Measurements from ENCODE around the gene LMF2. TPM values are rescaled to one million over a fixed set of nuclear protein-coding genes. Genes with fewer than 3 reads are reported as not detected.

Gene LMF2
- total RNA-seq, 1 donor from 2014 or later: 57.0 TPM

- Histone ChIP-seq H3K4me3 (no peak overlapping the region), H3K9me3 (no peaks in the 10 kb centered on the region), H3K36me3 (peaks cover 0 to 31% of the 10 kb centered on the region in 2 donors), H3K27me3 (no peaks in the 10 kb centered on the region), H3K27ac (no peak overlapping the region), H3K4me1 (peaks cover 45% of the 10 kb centered on the region)
- DNase-seq (ENCODE audit: extremely low spot score in 2 of 2): no peak
- intact Hi-C loops (cut with DNase I): loop anchor here (5.0 kb wide), 1 partner anchor 567 kb away; no protein-coding TSS in a partner anchor
- no peak for TF ChIP-seq POLR2AphosphoS5 (IDR thresholded peaks at IDR 0.05; ENCODE audit: insufficient read depth in 1 of 2, low read depth in 1 of 2)
- no peak for TF ChIP-seq CTCF (IDR thresholded peaks at IDR 0.05)
- TF ChIP-seq POLR2A (IDR thresholded peaks at IDR 0.05): no peak
Measured at GRCh38 chr22:50504369-50505211, 2.9 kb downstream of the LMF2 start.

- no peak overlapping the region for H3K4me3 ChIP-seq
- H3K4me1 ChIP-seq: peaks cover 35% of the 10 kb centered on the region
- no peak overlapping the region for H3K27ac ChIP-seq
- no peak for DNase-seq (ENCODE audit: extremely low spot score in 2 of 2)
- peaks cover 0 to 31% of the 10 kb centered on the region in 2 donors for H3K36me3 ChIP-seq
- no peak for TF ChIP-seq CTCF (IDR thresholded peaks at IDR 0.05)
- TF ChIP-seq POLR2A (IDR thresholded peaks at IDR 0.05): no peak
- no peak for TF ChIP-seq POLR2AphosphoS5 (IDR thresholded peaks at IDR 0.05; ENCODE audit: insufficient read depth in 1 of 2, low read depth in 1 of 2)
- H3K9me3 ChIP-seq: no peaks in the 10 kb centered on the region
- intact Hi-C loops (cut with DNase I): no loop called here
- no peaks in the 10 kb centered on the region for H3K27me3 ChIP-seq
Measured at GRCh38 chr22:50503475-50504145, 3.9 kb downstream of the LMF2 start.

- Histone ChIP-seq H3K27ac (no peak overlapping the region), H3K4me1 (peaks cover 39% of the 10 kb centered on the region)
- intact Hi-C loops (cut with DNase I): no loop called here
Measured at GRCh38 chr22:50502628-50503474, 4.7 kb downstream of the LMF2 start.

GRCh38 chr22:50502096-50502495, 5.4 kb downstream of the LMF2 start:
- no peak for DNase-seq (ENCODE audit: extremely low spot score in 2 of 2)
- no peaks in the 10 kb centered on the region for H3K27me3 ChIP-seq
- peaks cover 38% of the 10 kb centered on the region for H3K4me1 ChIP-seq
- no peak overlapping the region for H3K4me3 ChIP-seq
- no peaks in the 10 kb centered on the region for H3K9me3 ChIP-seq
- peaks cover 0 to 31% of the 10 kb centered on the region in 2 donors for H3K36me3 ChIP-seq
- no peak overlapping the region for H3K27ac ChIP-seq
- TF ChIP-seq CTCF (IDR thresholded peaks at IDR 0.05) (no peak), POLR2AphosphoS5 (IDR thresholded peaks at IDR 0.05; ENCODE audit: insufficient read depth in 1 of 2, low read depth in 1 of 2) (no peak), POLR2A (IDR thresholded peaks at IDR 0.05) (no peak)
- intact Hi-C loops (cut with DNase I): no loop called here

More at GRCh38 chr22:50502628-50503474, 4.7 kb downstream of the LMF2 start:
- Histone ChIP-seq H3K27me3 (no peaks in the 10 kb centered on the region), H3K4me3 (no peak overlapping the region), H3K36me3 (peaks cover 0 to 31% of the 10 kb centered on the region in 2 donors), H3K9me3 (no peaks in the 10 kb centered on the region)
- TF ChIP-seq POLR2AphosphoS5 (IDR thresholded peaks at IDR 0.05; ENCODE audit: insufficient read depth in 1 of 2, low read depth in 1 of 2): no peak
- no peak for DNase-seq (ENCODE audit: extremely low spot score in 2 of 2)

- Histone ChIP-seq H3K27me3 (no peaks in the 10 kb centered on the region), H3K9me3 (no peaks in the 10 kb centered on the region), H3K36me3 (peaks cover 0 to 25% of the 10 kb centered on the region in 2 donors), H3K4me3 (no peak overlapping the region), H3K27ac (no peak overlapping the region), H3K4me1 (peaks cover 22% of the 10 kb centered on the region)
- intact Hi-C loops (cut with DNase I): no loop called here
- TF ChIP-seq POLR2A (IDR thresholded peaks at IDR 0.05): no peak
- no peak for TF ChIP-seq POLR2AphosphoS5 (IDR thresholded peaks at IDR 0.05; ENCODE audit: insufficient read depth in 1 of 2, low read depth in 1 of 2)
- no peak for TF ChIP-seq CTCF (IDR thresholded peaks at IDR 0.05)
- DNase-seq (ENCODE audit: extremely low spot score in 2 of 2): no peak
Measured at GRCh38 chr22:50500452-50500851, 7.0 kb downstream of the LMF2 start.
